ENCODE data around the gene R3HDM2. TPM values are rescaled to one million over a fixed set of nuclear protein-coding genes. Genes with fewer than 3 reads are reported as not detected.
A peak's percentile ranks its signal among the peaks of the same experiment; 100 is the strongest.

R3HDM2 gene
- total and polyA plus RNA-seq, 2 of the 13 experiments (the other 11 are each of a cell fraction or from before 2014, with no cell fraction given), result 11.1 to 23.5 TPM

- TF ChIP-seq ZHX2 (IDR thresholded peaks at IDR 0.05; ENCODE audit: low read depth) (no peak), ZHX2 (CRISPR knock-in tag; IDR thresholded peaks at IDR 0.05; ENCODE audit: borderline replicate concordance) (no peak), NR1H2 (CRISPR knock-in tag; IDR thresholded peaks at IDR 0.05; ENCODE audit: borderline replicate concordance, low read depth) (no peak), ARHGAP35 (CRISPR knock-in tag; IDR thresholded peaks at IDR 0.05; ENCODE audit: borderline replicate concordance) (no peak), ZBTB33 (CRISPR knock-in tag; IDR thresholded peaks at IDR 0.05) (peak; percentile 78), AHDC1 (CRISPR knock-in tag; IDR thresholded peaks at IDR 0.05; ENCODE audit: borderline replicate concordance) (peak; percentile 97), ZNF274 (CRISPR knock-in tag; IDR thresholded peaks at IDR 0.05) (no peak; the same call in 1 of the 2 replicates), DMAP1 (CRISPR knock-in tag; IDR thresholded peaks at IDR 0.05) (peak; percentile 97), ZNF770 (CRISPR knock-in tag; IDR thresholded peaks at IDR 0.05) (peak; percentile 18; the same call in 1 of the 2 replicates), FLYWCH1 (CRISPR knock-in tag; IDR thresholded peaks at IDR 0.05) (no peak), ZNF44 (CRISPR knock-in tag; IDR thresholded peaks at IDR 0.05) (no peak), SMAD1 (CRISPR knock-in tag; IDR thresholded peaks at IDR 0.05; ENCODE audit: borderline replicate concordance, low read depth) (peak; percentile 56; the same call in 1 of the 2 replicates), CHD4 (IDR thresholded peaks at IDR 0.05; ENCODE audit: borderline replicate concordance, low read length) (no peak)
Observed at GRCh38 chr12:57451233-57451778, 20.5 kb upstream of the R3HDM2 start (continued).
